ENCODE measurements around the gene ZNRF3.

Gene ZNRF3

GRCh38 chr22:28882878-28883656 lies at the start of gene ZNRF3:
Gene ZNRF3 (plus strand): TSS chr22:28883572. CDS start chr22:28883767, 195 bp downstream.
- Histone ChIP-seq H3K4me3 (ENCODE audit: low read length) (peak within 1 kb of the TSS; percentile 85), H3K36me3 (replicated peaks; ENCODE audit: low read depth, low read length) (peaks cover 5% of the 10 kb centered on the region), H3K79me2 (ENCODE audit: low read length) (peaks cover 40% of the 10 kb centered on the region), H3K4me2 (ENCODE audit: low read length) (peak within 1 kb of the TSS; percentile 98), H4K20me1 (ENCODE audit: insufficient read depth, low read length) (peaks cover 23% of the 10 kb centered on the region), H3K9ac (ENCODE audit: low read length) (peak within 1 kb of the TSS; percentile 70), H2AFZ (ENCODE audit: low read depth, low read length) (peak within 1 kb of the TSS; percentile 98), H3K27ac (ENCODE audit: low read length) (no peak within 1 kb of the TSS), H3K27me3 (ENCODE audit: low read depth, low read length) (no peaks in the 10 kb centered on the region; the same call in 1 of the 2 replicates), H3K9me3 (ENCODE audit: insufficient read depth, low read length) (no peaks in the 10 kb centered on the region), H3K4me1 (ENCODE audit: low read length) (peaks cover 16% of the 10 kb centered on the region)
- TF ChIP-seq EZH2phosphoT487 (IDR thresholded peaks at IDR 0.05; ENCODE audit: low read depth) (no peak), CTCF (IDR thresholded peaks at IDR 0.05; ENCODE audit: low read depth, low read length) (no peak)

DNA sequence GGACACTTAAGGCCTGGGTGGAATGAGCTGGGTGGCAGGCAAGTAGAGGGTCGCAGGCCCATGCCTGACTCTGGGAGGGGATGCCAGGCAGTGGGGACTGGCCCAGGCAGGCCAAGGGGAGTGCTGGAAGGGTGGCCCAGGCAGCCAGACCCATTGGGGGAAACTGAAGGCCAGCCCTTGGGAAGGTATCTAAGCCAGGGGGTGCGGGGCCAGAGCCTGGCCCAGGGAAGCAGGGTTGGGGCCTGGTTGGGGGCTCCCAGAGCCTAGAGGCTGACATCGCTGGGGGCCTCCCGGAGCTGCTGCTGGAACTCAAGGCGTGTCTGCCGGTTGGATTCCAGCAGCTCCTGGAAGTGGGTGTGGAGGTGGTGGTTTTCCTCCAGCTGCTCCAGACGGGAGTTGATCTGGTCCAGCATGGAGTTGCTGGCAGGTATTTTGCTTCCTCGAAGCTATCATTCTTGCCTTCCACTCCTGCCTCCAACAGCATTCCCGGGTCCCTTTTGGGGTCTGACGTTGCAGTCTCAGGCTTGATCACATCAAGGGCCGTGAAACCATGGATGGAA lies 47.7 kb upstream of the ZNRF3 start:
- Histone ChIP-seq H3K9ac (ENCODE audit: low read length) (no peak overlapping the region), H3K27me3 (ENCODE audit: low read depth, low read length) (no peaks in the 10 kb centered on the region)
- TF ChIP-seq CTCF (IDR thresholded peaks at IDR 0.05; ENCODE audit: low read depth, low read length) = no peak
- no peak for TF ChIP-seq EZH2phosphoT487 (IDR thresholded peaks at IDR 0.05; ENCODE audit: low read depth)

GRCh38 chr22:28837640-28838039 lies 45.7 kb upstream of the ZNRF3 start:
- Histone ChIP-seq H3K79me2 (ENCODE audit: low read length) (no peaks in the 10 kb centered on the region), H3K4me2 (ENCODE audit: low read length) (no peak overlapping the region), H3K4me3 (ENCODE audit: low read length) (no peak overlapping the region), H3K9ac (ENCODE audit: low read length) (no peak overlapping the region), H3K36me3 (replicated peaks; ENCODE audit: low read depth, low read length) (no peaks in the 10 kb centered on the region), H3K27me3 (ENCODE audit: low read depth, low read length) (no peaks in the 10 kb centered on the region), H3K4me1 (ENCODE audit: low read length) (no peaks in the 10 kb centered on the region), H4K20me1 (ENCODE audit: insufficient read depth, low read length) (no peaks in the 10 kb centered on the region), H3K9me3 (ENCODE audit: insufficient read depth, low read length) (no peaks in the 10 kb centered on the region), H2AFZ (ENCODE audit: low read depth, low read length) (no peak overlapping the region), H3K27ac (ENCODE audit: low read length) (no peak overlapping the region)
- TF ChIP-seq CTCF (IDR thresholded peaks at IDR 0.05; ENCODE audit: low read depth, low read length) (no peak), EZH2phosphoT487 (IDR thresholded peaks at IDR 0.05; ENCODE audit: low read depth) (no peak)

More for the DNA sequence above, 47.7 kb upstream of the ZNRF3 start:
- Histone ChIP-seq H3K9me3 (ENCODE audit: insufficient read depth, low read length) (no peaks in the 10 kb centered on the region), H4K20me1 (ENCODE audit: insufficient read depth, low read length) (no peaks in the 10 kb centered on the region), H3K79me2 (ENCODE audit: low read length) (no peaks in the 10 kb centered on the region), H3K4me2 (ENCODE audit: low read length) (no peak overlapping the region), H2AFZ (ENCODE audit: low read depth, low read length) (no peak overlapping the region), H3K27ac (ENCODE audit: low read length) (no peak overlapping the region), H3K36me3 (replicated peaks; ENCODE audit: low read depth, low read length) (no peaks in the 10 kb centered on the region), H3K4me3 (ENCODE audit: low read length) (no peak overlapping the region), H3K4me1 (ENCODE audit: low read length) (no peaks in the 10 kb centered on the region)

- no peak for TF ChIP-seq CTCF (IDR thresholded peaks at IDR 0.05; ENCODE audit: low read depth, low read length)
- no peak for TF ChIP-seq EZH2phosphoT487 (IDR thresholded peaks at IDR 0.05; ENCODE audit: low read depth)
- Histone ChIP-seq H3K4me3 (ENCODE audit: low read length) (no peak overlapping the region), H4K20me1 (ENCODE audit: insufficient read depth, low read length) (no peaks in the 10 kb centered on the region), H3K9ac (ENCODE audit: low read length) (no peak overlapping the region), H3K27me3 (ENCODE audit: low read depth, low read length) (no peaks in the 10 kb centered on the region), H2AFZ (ENCODE audit: low read depth, low read length) (no peak overlapping the region), H3K36me3 (replicated peaks; ENCODE audit: low read depth, low read length) (no peaks in the 10 kb centered on the region), H3K9me3 (ENCODE audit: insufficient read depth, low read length) (no peaks in the 10 kb centered on the region), H3K79me2 (ENCODE audit: low read length) (no peaks in the 10 kb centered on the region), H3K4me1 (ENCODE audit: low read length) (no peaks in the 10 kb centered on the region), H3K4me2 (ENCODE audit: low read length) (no peak overlapping the region), H3K27ac (ENCODE audit: low read length) (no peak overlapping the region)
Observed at GRCh38 chr22:28838971-28839370, 44.4 kb upstream of the ZNRF3 start.
